ENCODE results near the gene TMEM269.

The TMEM269 gene

GRCh38 chr1:42784946-42785693 is at the start of gene TMEM269:
Gene TMEM269, plus strand, starts transcription at chr1:42784991. Its CDS starts 4,903 bp downstream, at chr1:42789894.
- peak; percentile 5 to 8 for DNase-seq (ENCODE audit: low read depth in 2 of 2)

GRCh38 chr1:42735056-42735455 is 49.7 kb upstream of the TMEM269 start:
- DNase-seq (ENCODE audit: low read depth in 2 of 2) = no peak

- no peak for DNase-seq (ENCODE audit: low read depth in 2 of 2)
Observed at GRCh38 chr1:42735477-42736105, 49.2 kb upstream of the TMEM269 start.

- DNase-seq (ENCODE audit: low read depth in 2 of 2) = no peak
Observed at GRCh38 chr1:42736152-42736551, 48.6 kb upstream of the TMEM269 start.

- no peak for DNase-seq (ENCODE audit: low read depth in 2 of 2)
Observed at GRCh38 chr1:42736571-42737200, 48.1 kb upstream of the TMEM269 start.

GRCh38 chr1:42737257-42737656 is 47.5 kb upstream of the TMEM269 start:
- DNase-seq (ENCODE audit: low read depth in 2 of 2) = no peak

- DNase-seq (ENCODE audit: low read depth in 2 of 2) = no peak
Observed at GRCh38 chr1:42737986-42738677, 46.7 kb upstream of the TMEM269 start.

GRCh38 chr1:42738678-42739226 is 46.0 kb upstream of the TMEM269 start:
- DNase-seq (ENCODE audit: low read depth in 2 of 2) = no peak

GRCh38 chr1:42739753-42740700 is 44.8 kb upstream of the TMEM269 start, which contains the start of gene CLDN19:
Gene CLDN19, minus strand, starts transcription at chr1:42740236. Its CDS starts 173 bp downstream, at chr1:42740063.
- no peak for DNase-seq (ENCODE audit: low read depth in 2 of 2)

- no peak for DNase-seq (ENCODE audit: low read depth in 2 of 2)
Observed at GRCh38 chr1:42740851-42741580, 43.8 kb upstream of the TMEM269 start.

GRCh38 chr1:42741706-42742105 is 43.1 kb upstream of the TMEM269 start:
- DNase-seq (ENCODE audit: low read depth in 2 of 2) = no peak

GRCh38 chr1:42742141-42742540 is 42.6 kb upstream of the TMEM269 start:
- no peak for DNase-seq (ENCODE audit: low read depth in 2 of 2)

GRCh38 chr1:42742617-42743316 is 42.0 kb upstream of the TMEM269 start:
- no peak for DNase-seq (ENCODE audit: low read depth in 2 of 2)

GRCh38 chr1:42743317-42744147 is 41.3 kb upstream of the TMEM269 start:
- no peak for DNase-seq (ENCODE audit: low read depth in 2 of 2)

GRCh38 chr1:42744148-42744413 is 40.7 kb upstream of the TMEM269 start:
- no peak for DNase-seq (ENCODE audit: low read depth in 2 of 2)

GRCh38 chr1:42745851-42746250 is 38.9 kb upstream of the TMEM269 start:
- no peak for DNase-seq (ENCODE audit: low read depth in 2 of 2)

- no peak for DNase-seq (ENCODE audit: low read depth in 2 of 2)
Observed at GRCh38 chr1:42746436-42747105, 38.2 kb upstream of the TMEM269 start.

GRCh38 chr1:42747125-42747524 is 37.7 kb upstream of the TMEM269 start:
- no peak for DNase-seq (ENCODE audit: low read depth in 2 of 2)
